NCI-H187 (cell line): ENCODE measurements around the gene ATP10D.
A peak's percentile ranks its signal among the peaks of the same experiment; 100 is the strongest.
"Not testable (repeated sequence)": the region's sequence is repeated elsewhere in the genome, so short reads cannot be mapped to it uniquely, and the experiment has no call there.

ENCODE experiments used
- DNase-seq, 2 experiments: peaks; one replicate each; lab custom pipeline; 2025; lab: John Stamatoyannopoulos, UW

The ATP10D gene

GRCh38 chr4:47485047-47485692 is at the start of gene ATP10D:
ATP10D (plus strand) TSS chr4:47485275; CDS start chr4:47512541, 27,266 bp downstream.
- peak; percentile 30 for DNase-seq

GRCh38 chr4:47442980-47443379 is 42.1 kb upstream of the ATP10D start:
- no peak for DNase-seq

- DNase-seq = no peak
Observed at GRCh38 chr4:47444031-47444430, 41.0 kb upstream of the ATP10D start.

- DNase-seq = no peak
Observed at GRCh38 chr4:47451657-47452056, 33.4 kb upstream of the ATP10D start.

- no peak for DNase-seq
Observed at GRCh38 chr4:47462799-47463234, 22.3 kb upstream of the ATP10D start.

- peak; percentile 94 to 95 for DNase-seq
Observed at GRCh38 chr4:47463235-47463956, 21.7 kb upstream of the ATP10D start, which contains the start of gene COMMD8. COMMD8 (minus strand) TSS chr4:47463702; CDS start chr4:47463651, 51 bp downstream.

GRCh38 chr4:47465004-47465403 is 20.1 kb upstream of the ATP10D start:
- DNase-seq = no peak

- DNase-seq = no peak
Observed at GRCh38 chr4:47466056-47466785, 18.9 kb upstream of the ATP10D start.

GRCh38 chr4:47468706-47469365 is 16.2 kb upstream of the ATP10D start:
- DNase-seq = no peak

- DNase-seq = no peak
Observed at GRCh38 chr4:47469951-47470350, 15.1 kb upstream of the ATP10D start.

GRCh38 chr4:47471064-47471463 is 14.0 kb upstream of the ATP10D start:
- no peak for DNase-seq

- DNase-seq = no peak
Observed at GRCh38 chr4:47471591-47471990, 13.5 kb upstream of the ATP10D start.

- DNase-seq = no peak
Observed at GRCh38 chr4:47473141-47473750, 11.8 kb upstream of the ATP10D start.

- no peak for DNase-seq
Observed at GRCh38 chr4:47474799-47475198, 10.3 kb upstream of the ATP10D start.

- DNase-seq = no peak
Observed at GRCh38 chr4:47475411-47475810, 9.7 kb upstream of the ATP10D start.

- no peak for DNase-seq
Observed at GRCh38 chr4:47478804-47479203, 6.3 kb upstream of the ATP10D start.

GRCh38 chr4:47482326-47482725 is 2.7 kb upstream of the ATP10D start:
- no peak for DNase-seq

GRCh38 chr4:47483745-47484144 is 1.3 kb upstream of the ATP10D start:
- DNase-seq = no peak

- DNase-seq = no peak
Observed at GRCh38 chr4:47484168-47484567, 907 bp upstream of the ATP10D start.

- DNase-seq = no peak
Observed at GRCh38 chr4:47485768-47486167, 693 bp downstream of the ATP10D start.

GRCh38 chr4:47486231-47486673 is 1.2 kb downstream of the ATP10D start:
- DNase-seq = no peak

GRCh38 chr4:47486727-47487126 is 1.7 kb downstream of the ATP10D start:
- DNase-seq = not testable (repeated sequence)
